HepG2 (cell line): Measurements from ENCODE around the gene HNRNPUL2. TPM values are rescaled to one million over a fixed set of nuclear protein-coding genes. Genes with fewer than 3 reads are reported as not detected.

Source experiments
- ATAC-seq: fragments of 200-7000 bp; cut with Tn5 transposase; 3 replicates; pipeline ENCODE4 v1.9.1; 2020; ENCODE audit warnings: mild to moderate bottlenecking, moderate library complexity
- BruUV-seq: library from RNA; stranded (reverse); fragments of 400-500 nt; replicated peaks from 2 replicates; lab custom pipeline; 2021; lab: Mats Ljungman, UMichigan
- CTCF ChIA-PET: fragments of 300-600 bp; formaldehyde crosslinking; extraction: SDS; loops from one replicate; lab custom pipeline; 2021; ENCODE audit warnings: low total read pairs, inconsistent platforms, low intra/inter-chr PET ratio; lab: Yijun Ruan, JAX
- POLR2A ChIA-PET: fragments of 350-600 bp; sonication (Branson Sonifier 250); formaldehyde crosslinking; loops from one replicate; lab custom pipeline; 2020; ENCODE audit warnings: antibody characterized with exemption, inconsistent platforms; lab: Yijun Ruan, JAX
- DNase-seq: peaks from one replicate; pipeline ENCODE4 v3.0.0-alpha.2; 2015; ENCODE audit warnings: low spot score
- FAIRE-seq: peaks from 3 replicates; lab custom pipeline; 2011; peaks lifted over from hg19 to GRCh38; lab: Jason Lieb, UNC
- H2AFZ ChIP-seq: one replicate; pipeline ENCODE4 v1.6.1; 2011; ENCODE audit warnings: low read length, inconsistent platforms
- H3K27ac ChIP-seq: fragments of 300-600 bp; 3 replicates; pipeline ENCODE4 v1.8.0; 2011; ENCODE audit warnings: mixed run types, mild to moderate bottlenecking, mixed read lengths, low read length, inconsistent platforms; ENCODE audit not compliant: insufficient read depth; ENCODE audit errors: extremely low read length
- H3K27me3 ChIP-seq, 2 experiments: fragments of 200-600 bp in 1 of 2; 2 replicates in 1 of 2; 3 replicates in 1 of 2; pipeline versions ENCODE4 v1.6.0 to v1.8.0; 2011; ENCODE audit warnings: low read length in 2 of 2, mild to moderate bottlenecking in 2 of 2, moderate library complexity in 2 of 2, inconsistent platforms in 1 of 2; ENCODE audit not compliant: insufficient read depth in 2 of 2, control insufficient read depth in 1 of 2
- H3K36me3 ChIP-seq, 2 experiments: fragments of 200-600 bp in 1 of 2; replicated peaks in 1 of 2; 2 replicates in 1 of 2; 3 replicates in 1 of 2; pipeline versions ENCODE4 v1.5.1 to v1.8.0; 2011; ENCODE audit warnings: low read length in 2 of 2, inconsistent platforms in 1 of 2; ENCODE audit not compliant: insufficient read depth in 2 of 2, control insufficient read depth in 1 of 2
- H3K4me1 ChIP-seq: 2 replicates; pipeline ENCODE4 v1.5.1; 2012; ENCODE audit warnings: low read length, inconsistent platforms; ENCODE audit not compliant: insufficient read depth
- H3K4me2 ChIP-seq: 2 replicates; pipeline ENCODE4 v1.6.0; 2011; ENCODE audit warnings: low read depth, low read length, inconsistent platforms
- H3K4me3 ChIP-seq, 3 experiments: fragments of 200-600 bp in 1 of 3; sonication (generic), shearing (Covaris generic) in 1 of 3; replicated peaks in 1 of 3; 2 replicates each; pipeline ENCODE4 v1.5.1; 2011 to 2016; ENCODE audit warnings: low read length in 3 of 3, inconsistent platforms in 2 of 3, low read depth in 2 of 3, mild to moderate bottlenecking in 2 of 3, control low read depth in 1 of 3, mixed read lengths in 1 of 3; ENCODE audit not compliant: insufficient read depth in 1 of 3
- H3K79me2 ChIP-seq: one replicate; pipeline ENCODE4 v1.6.1; 2011; ENCODE audit warnings: low read length, inconsistent platforms; ENCODE audit not compliant: insufficient read depth
- H3K9ac ChIP-seq: 2 replicates; pipeline ENCODE4 v1.6.0; 2011; ENCODE audit warnings: mild to moderate bottlenecking, low read depth, low read length, inconsistent platforms; ENCODE audit not compliant: insufficient read depth
- H3K9me3 ChIP-seq: 2 replicates; pipeline ENCODE4 v1.5.1; 2012; ENCODE audit warnings: mild to moderate bottlenecking, low read length
- H4K20me1 ChIP-seq: 2 replicates; pipeline ENCODE4 v1.6.0; 2011; ENCODE audit warnings: inconsistent platforms, mild to moderate bottlenecking, low read length, moderate library complexity; ENCODE audit not compliant: insufficient read depth
- ARID4A ChIP-seq: sonication (generic); formaldehyde crosslinking; IDR thresholded peaks from 2 replicates; pipeline ENCODE4 v1.5.0; 2020; ENCODE audit warnings: mild to moderate bottlenecking, missing genetic modification reagents, borderline replicate concordance
- CTCF ChIP-seq: sonication (generic); formaldehyde crosslinking; IDR thresholded peaks from 2 replicates; pipeline ENCODE4 v1.5.0; 2020; ENCODE audit warnings: mild to moderate bottlenecking, missing genetic modification reagents, moderate library complexity
- ETV5 ChIP-seq: IDR thresholded peaks from 2 replicates; pipeline ENCODE4 v1.6.1; 2018; ENCODE audit warnings: missing biosample characterization, missing genetic modification reagents, inconsistent platforms, borderline replicate concordance
- KDM2A ChIP-seq: sonication (generic); formaldehyde crosslinking; IDR thresholded peaks from 2 replicates; pipeline ENCODE4 v1.4.0; 2020; ENCODE audit warnings: low read depth, missing genetic modification reagents, borderline replicate concordance
- PATZ1 ChIP-seq: sonication (generic); formaldehyde crosslinking; IDR thresholded peaks from 2 replicates; pipeline ENCODE4 v1.4.0; 2020; ENCODE audit warnings: missing genetic modification reagents
- RAD21 ChIP-seq: fragments of 450-650 bp; formaldehyde crosslinking; IDR thresholded peaks from 2 replicates; pipeline ENCODE4 v1.5.0; 2020; ENCODE audit warnings: mild to moderate bottlenecking
- SMC3 ChIP-seq: IDR thresholded peaks from 2 replicates; pipeline ENCODE4 v1.6.1; 2011; ENCODE audit warnings: low read length, improper control_type of control experiment
- STAG1 ChIP-seq: sonication (generic); formaldehyde crosslinking; IDR thresholded peaks from 2 replicates; pipeline ENCODE4 v1.4.0; 2020; ENCODE audit warnings: missing genetic modification reagents
- XRCC5 ChIP-seq: fragments of 200-400 bp; formaldehyde crosslinking; optimal IDR thresholded peaks from 2 replicates; pipeline ENCODE3; 2017; ENCODE audit warnings: mild to moderate bottlenecking, low read length
- ZBTB38 ChIP-seq: sonication (generic); formaldehyde crosslinking; IDR thresholded peaks from 2 replicates; pipeline ENCODE4 v1.5.1; 2020; ENCODE audit warnings: mild to moderate bottlenecking, missing genetic modification reagents
- ZNF232 ChIP-seq: sonication (generic); formaldehyde crosslinking; IDR thresholded peaks from 2 replicates; pipeline ENCODE4 v1.4.0; 2020; ENCODE audit warnings: missing genetic modification reagents, borderline replicate concordance
- ZNF501 ChIP-seq: sonication (generic); formaldehyde crosslinking; IDR thresholded peaks from 2 replicates; pipeline ENCODE4 v1.5.1; 2020; ENCODE audit warnings: mild to moderate bottlenecking, moderate library complexity, missing genetic modification reagents
- ZNF510 ChIP-seq: sonication (generic); formaldehyde crosslinking; IDR thresholded peaks from 2 replicates; pipeline ENCODE4 v1.4.0; 2020; ENCODE audit warnings: low read depth, mild to moderate bottlenecking, missing genetic modification reagents
- WGBS: methylation state at CpG from one replicate; pipeline ENCODE4 v1.1.6; 2017; ENCODE audit warnings: low lambda C conversion rate; 5-methylcytosine and 5-hydroxymethylcytosine counted together
- in situ Hi-C: cut with HindIII; loops from 2 replicates; pipeline ENCODE4 v1.10.0; 2017; ENCODE audit warnings: low pct_unique_long_range_greater_than_20kb; ENCODE audit not compliant: extremely low pct_ligation_motif_present
- intact Hi-C: fragments of 100-400 bp; cut with micrococcal nuclease; formaldehyde crosslinking; loops from one replicate; pipeline ENCODE4 v1.10.0; 2022; ENCODE audit not compliant: unreplicated experiment
- polyA plus RNA-seq, 8 experiments: library from polyadenylated mRNA; depleted of rRNA in 3 of 8; stranded (reverse) in 7 of 8; unstranded in 1 of 8; fragments of >200 nt; fragmentation: Illumina TruSeq in 4 of 8; extraction: Trizol in 4 of 8; gene quantifications; 2 replicates each; pipeline versions ENCODE4 v1.2.1 to v1.2.3, GENCODE V29; 2011 to 2016; ENCODE audit warnings: low read depth in 4 of 8, missing spikeins in 1 of 8, mixed read lengths in 1 of 8; ENCODE audit not compliant: insufficient read depth in 1 of 8
- total RNA-seq, 5 experiments: library from RNA; depleted of rRNA; stranded (reverse); fragments of >200 nt; fragmentation: Illumina TruSeq; extraction: Trizol; gene quantifications; 2 replicates each; pipeline ENCODE4 v1.2.3, GENCODE V29; 2016; ENCODE audit warnings: low read depth in 1 of 5

Gene HNRNPUL2
- total and polyA plus RNA-seq, 2 of the 13 experiments (the other 11 are each of a cell fraction or from before 2014, with no cell fraction given): 8.4 to 9.6 TPM

DNA sequence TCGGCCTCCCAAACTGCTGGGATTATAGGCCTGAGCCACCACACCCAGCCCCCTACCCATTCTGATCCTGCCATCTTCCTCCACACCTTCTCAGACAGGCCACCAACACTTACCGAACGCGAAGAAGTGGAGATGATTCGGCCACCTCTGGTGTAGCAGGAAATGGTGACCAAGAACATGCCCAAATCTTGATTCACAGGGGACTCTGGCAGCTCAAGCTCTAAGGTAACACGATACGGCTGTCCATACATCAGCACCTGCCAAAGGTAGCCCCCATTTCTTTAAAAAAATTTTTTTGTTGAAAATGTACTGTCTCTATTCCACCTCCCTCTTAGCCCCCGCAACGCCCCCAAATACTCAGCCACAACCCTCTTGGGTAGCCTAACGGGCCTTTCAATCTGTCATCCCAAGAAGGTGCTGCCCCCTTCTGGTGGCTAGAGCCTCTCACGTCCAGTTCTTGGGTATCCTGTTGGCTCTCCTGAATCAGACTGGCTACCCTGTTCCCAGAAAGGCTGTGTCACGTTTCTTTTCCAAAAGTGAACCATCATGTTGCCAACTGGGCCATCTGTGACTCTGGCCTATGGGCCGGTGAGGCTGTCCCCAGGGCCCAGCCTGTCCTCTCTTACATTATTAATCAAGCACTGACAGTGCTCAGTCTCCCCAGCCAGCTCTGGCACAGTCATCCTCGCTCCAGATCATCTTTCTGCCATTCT lies 32.6 kb downstream of the HNRNPUL2 start:
- no peak overlapping the region for H3K4me3 ChIP-seq
- no peak overlapping the region for H3K4me2 ChIP-seq
- FAIRE-seq: peak; percentile 52
- intact Hi-C loops: loop anchor here (1.0 kb wide), 1 partner anchor 314 kb away; no protein-coding TSS in a partner anchor
- H3K79me2 ChIP-seq: no peaks in the 10 kb centered on the region
- POLR2A ChIA-PET: no interaction called here
- no peak overlapping the region for H3K9ac ChIP-seq
- peak; percentile 50 for TF ChIP-seq XRCC5
- TF ChIP-seq PATZ1 (CRISPR knock-in tag): peak; percentile 35; the same call in 1 of the 2 replicates
- no peak for TF ChIP-seq ETV5
- TF ChIP-seq RAD21 (CRISPR knock-in tag): peak; percentile 56
- peak; percentile 78 for TF ChIP-seq SMC3
- no peak for TF ChIP-seq KDM2A (CRISPR knock-in tag)
- peak; percentile 25; the same call in 1 of the 2 replicates for TF ChIP-seq ARID4A (CRISPR knock-in tag)
- no peak for TF ChIP-seq ZNF232 (CRISPR knock-in tag)
- TF ChIP-seq ZNF510: 0 out of 2 replicates have a peak, but pooled peaks have one; percentile 30
- TF ChIP-seq ZBTB38 (CRISPR knock-in tag): 0 out of 2 replicates have a peak, but pooled peaks have one; percentile 32
- TF ChIP-seq STAG1: peak; percentile 72
- TF ChIP-seq CTCF: peak; percentile 85
- peak; percentile 44; the same call in 1 of the 2 replicates for TF ChIP-seq ZNF501 (CRISPR knock-in tag)
- TF ChIP-seq, all 625 proteins: peak for 10
- peaks cover 17 to 37% of the 10 kb centered on the region in 2 experiments for H3K36me3 ChIP-seq
- in situ Hi-C loops: no loop called here
- H3K4me1 ChIP-seq: no peaks in the 10 kb centered on the region
- peak; percentile 86 for ATAC-seq
- BruUV-seq: no TSS peak
- H3K27me3 ChIP-seq: no peaks in the 10 kb centered on the region
- no peaks in the 10 kb centered on the region for H4K20me1 ChIP-seq
- no peaks in the 10 kb centered on the region for H3K9me3 ChIP-seq
- peak; percentile 70 for DNase-seq
- H2AFZ ChIP-seq: no peak overlapping the region
- CTCF ChIA-PET: interaction anchor here (0.8 to 1.6 kb wide), 3 partner anchors 14 to 314 kb away, joined by 3 to 9 read pairs (median 4); partner anchors contain the start of genes EML3 and ROM1
- H3K27ac ChIP-seq: no peak overlapping the region
- WGBS: 79% methylated on average over 14 of the region's 14 CpGs
